Activated T-cell treated with anti-CD3 and anti-CD28 coated beads, Interleukin-2, amount 50 U/mL, for 24 hours (primary cell): ENCODE results near the gene MCC.

Source experiments
- DNase-seq: peaks from one replicate; pipeline ENCODE4 v3.0.0-alpha.2; 2020
- H3K27ac Mint-ChIP-seq: 2 replicates; pipeline ENCODE4 v1.8.0; 2020; ENCODE audit warnings: mild to moderate bottlenecking, mixed read lengths
- H3K27me3 Mint-ChIP-seq: 2 replicates; pipeline ENCODE4 v1.8.0; 2020; ENCODE audit warnings: mixed read lengths
- H3K36me3 Mint-ChIP-seq: 2 replicates; pipeline ENCODE4 v1.8.0; 2020; ENCODE audit warnings: low read depth, mixed read lengths
- H3K4me1 Mint-ChIP-seq: 2 replicates; pipeline ENCODE4 v1.8.0; 2020; ENCODE audit warnings: low read depth, mixed read lengths
- H3K4me3 Mint-ChIP-seq: 2 replicates; pipeline ENCODE4 v1.8.0; 2020; ENCODE audit warnings: mild to moderate bottlenecking, moderate library complexity, mixed read lengths
- H3K9me3 Mint-ChIP-seq: 2 replicates; pipeline ENCODE4 v1.8.0; 2020; ENCODE audit warnings: mixed read lengths

Gene MCC

DNA sequence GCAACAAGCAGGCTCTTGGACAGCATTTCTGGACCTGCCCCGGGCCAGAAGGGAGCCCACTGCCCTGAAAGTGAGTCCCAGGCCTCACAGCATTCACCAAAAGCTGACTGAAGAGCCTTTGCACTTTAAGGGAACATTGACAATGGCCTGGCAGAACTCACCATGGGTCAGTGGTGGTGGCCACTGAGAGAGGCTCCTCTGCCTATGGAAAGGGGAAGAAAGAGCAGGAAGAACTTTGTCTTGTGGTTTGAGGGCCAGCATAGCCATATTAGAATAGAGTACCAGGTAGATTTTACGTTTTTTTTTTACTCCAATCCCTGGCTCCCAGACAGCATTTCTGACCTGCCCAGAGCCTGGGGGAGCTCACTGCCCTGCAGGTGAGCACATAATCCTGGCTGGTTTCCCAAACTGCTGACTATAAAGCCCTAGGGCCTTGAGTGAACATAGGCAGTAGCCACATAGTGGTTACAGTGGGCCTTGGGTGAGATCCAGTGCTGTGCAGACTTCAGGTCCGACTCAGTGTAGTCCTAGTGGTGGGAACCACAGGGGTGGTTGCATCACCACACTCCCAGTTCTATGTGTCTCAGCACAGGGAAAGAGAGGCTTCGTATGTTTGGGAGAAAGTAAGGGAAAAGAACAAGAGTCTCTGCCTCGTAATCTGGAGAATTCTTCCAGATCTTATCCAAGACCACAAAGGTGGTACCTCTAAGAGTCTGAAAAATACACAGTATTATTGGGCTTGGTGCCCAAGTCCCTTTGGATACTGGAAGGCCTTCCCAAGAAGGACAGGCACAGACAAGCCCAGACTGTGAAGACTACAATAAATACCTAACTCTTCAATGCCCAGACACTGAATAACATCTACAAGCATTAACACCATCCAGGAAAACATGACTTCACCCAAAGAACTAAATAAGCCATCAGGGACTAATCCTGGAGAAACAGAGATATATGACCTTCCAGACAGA lies 143.0 kb downstream of the MCC start:
- DNase-seq, result no peak
- H3K4me3 Mint-ChIP-seq, result no peak overlapping the region
- no peaks in the 10 kb centered on the region for H3K4me1 Mint-ChIP-seq
- peaks cover 10% of the 10 kb centered on the region for H3K27me3 Mint-ChIP-seq
- H3K36me3 Mint-ChIP-seq, result no peaks in the 10 kb centered on the region
- H3K9me3 Mint-ChIP-seq, result no peaks in the 10 kb centered on the region
- no peak overlapping the region for H3K27ac Mint-ChIP-seq

- Mint-ChIP-seq H3K27me3 (peaks cover 10% of the 10 kb centered on the region), H3K36me3 (no peaks in the 10 kb centered on the region)
- no peak for DNase-seq
Measured at GRCh38 chr5:113343343-113343742, 144.9 kb downstream of the MCC start.

DNA sequence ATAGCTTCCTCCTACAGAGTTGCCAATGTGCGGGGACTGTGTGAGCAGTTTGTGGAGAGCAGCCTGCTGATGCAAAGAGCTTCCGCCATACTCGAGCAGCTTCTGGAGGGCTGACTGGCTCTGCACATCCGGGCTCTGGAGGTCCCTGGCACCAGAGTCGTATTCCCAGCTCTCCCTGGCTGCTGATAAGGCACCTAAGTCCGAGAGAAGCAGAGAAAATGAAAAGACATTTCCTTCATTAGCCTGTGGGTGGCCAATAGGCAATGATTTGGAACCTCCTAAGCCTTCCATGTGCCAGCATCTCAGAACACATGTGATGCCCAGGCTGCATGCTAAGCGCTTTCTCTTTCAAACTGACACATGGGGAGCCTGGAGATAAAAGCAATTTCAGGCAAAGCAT lies 147.7 kb downstream of the MCC start:
- peaks cover 16% of the 10 kb centered on the region for H3K27me3 Mint-ChIP-seq
- H3K4me1 Mint-ChIP-seq, result peaks cover under 1% of the 10 kb centered on the region
- H3K4me3 Mint-ChIP-seq, result no peak overlapping the region
- DNase-seq, result no peak
- no peaks in the 10 kb centered on the region for H3K36me3 Mint-ChIP-seq
- H3K9me3 Mint-ChIP-seq, result no peaks in the 10 kb centered on the region
- no peak overlapping the region for H3K27ac Mint-ChIP-seq

More at GRCh38 chr5:113343343-113343742, 144.9 kb downstream of the MCC start:
- H3K27ac Mint-ChIP-seq, result no peak overlapping the region
- H3K4me1 Mint-ChIP-seq, result no peaks in the 10 kb centered on the region
- no peaks in the 10 kb centered on the region for H3K9me3 Mint-ChIP-seq
- no peak overlapping the region for H3K4me3 Mint-ChIP-seq

DNA sequence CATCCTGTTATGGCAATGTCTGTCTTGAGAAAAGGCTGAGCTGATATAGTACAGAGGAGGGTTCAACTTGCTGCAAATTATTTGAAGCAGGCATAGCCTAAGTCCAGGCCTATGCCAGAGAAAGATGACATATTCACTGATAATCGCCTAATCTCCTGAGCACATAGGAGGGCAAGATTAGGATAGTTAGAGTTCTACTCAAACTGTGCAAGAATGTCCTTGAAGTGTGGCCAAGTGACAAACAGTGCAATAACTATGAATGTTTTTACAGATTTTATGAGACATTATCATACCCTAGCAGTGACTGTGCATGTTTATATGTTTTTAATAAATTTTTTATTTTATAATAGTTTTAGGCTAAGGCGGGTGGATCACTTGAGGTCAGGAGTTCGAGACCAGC lies 149.6 kb downstream of the MCC start:
- Mint-ChIP-seq H3K4me1 (peaks cover 6% of the 10 kb centered on the region), H3K27ac (no peak overlapping the region), H3K27me3 (peaks cover 10% of the 10 kb centered on the region)

DNA sequence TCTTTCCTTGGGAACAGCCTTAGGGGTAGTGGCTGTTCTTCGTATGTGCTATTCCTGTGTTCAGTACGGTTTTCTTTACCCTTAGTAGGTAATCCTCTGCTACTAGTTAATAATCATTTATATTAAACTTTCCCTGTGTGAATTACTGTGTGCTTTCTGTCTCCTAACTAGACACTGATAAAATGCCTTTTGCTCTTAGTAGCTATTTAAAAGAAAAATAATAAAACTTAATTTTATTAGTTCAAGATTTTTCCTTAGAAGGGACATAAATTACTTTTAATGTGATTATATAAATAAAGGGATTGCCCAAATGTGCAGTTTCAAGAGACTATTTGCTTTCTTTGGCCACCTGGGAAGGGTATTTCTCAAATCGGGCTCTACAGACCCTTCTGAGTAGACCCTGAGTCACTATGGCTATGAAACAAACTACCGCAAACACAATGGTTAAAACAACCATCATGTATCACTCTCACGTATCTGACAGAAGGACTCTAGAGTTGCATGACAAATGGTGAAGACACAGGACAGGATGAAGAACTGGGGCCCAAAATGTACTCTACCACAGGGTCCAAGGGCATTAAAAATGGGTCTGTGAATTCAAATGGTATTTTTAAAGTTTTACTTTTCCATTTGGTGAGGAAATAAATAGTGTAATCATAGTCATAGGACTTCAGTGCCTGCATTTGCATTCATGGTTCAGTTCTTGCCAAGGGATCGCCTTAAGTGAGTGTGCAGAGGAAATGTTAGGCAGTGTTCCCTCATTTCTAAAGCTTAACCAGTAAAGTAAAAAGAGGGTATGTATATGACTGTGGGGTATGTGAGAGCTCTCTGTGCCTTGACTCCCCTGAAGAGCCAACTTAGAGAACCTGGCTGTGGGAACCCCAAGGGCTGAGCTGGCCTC lies 150.5 kb downstream of the MCC start:
- Mint-ChIP-seq H3K9me3 (no peaks in the 10 kb centered on the region), H3K36me3 (no peaks in the 10 kb centered on the region), H3K4me3 (no peak overlapping the region), H3K27ac (no peak overlapping the region), H3K27me3 (peaks cover 10% of the 10 kb centered on the region), H3K4me1 (peaks cover 6% of the 10 kb centered on the region)
- DNase-seq, result no peak

More for the DNA sequence above, 149.6 kb downstream of the MCC start:
- DNase-seq, result no peak
- Mint-ChIP-seq H3K4me3 (no peak overlapping the region), H3K36me3 (no peaks in the 10 kb centered on the region), H3K9me3 (no peaks in the 10 kb centered on the region)

DNA sequence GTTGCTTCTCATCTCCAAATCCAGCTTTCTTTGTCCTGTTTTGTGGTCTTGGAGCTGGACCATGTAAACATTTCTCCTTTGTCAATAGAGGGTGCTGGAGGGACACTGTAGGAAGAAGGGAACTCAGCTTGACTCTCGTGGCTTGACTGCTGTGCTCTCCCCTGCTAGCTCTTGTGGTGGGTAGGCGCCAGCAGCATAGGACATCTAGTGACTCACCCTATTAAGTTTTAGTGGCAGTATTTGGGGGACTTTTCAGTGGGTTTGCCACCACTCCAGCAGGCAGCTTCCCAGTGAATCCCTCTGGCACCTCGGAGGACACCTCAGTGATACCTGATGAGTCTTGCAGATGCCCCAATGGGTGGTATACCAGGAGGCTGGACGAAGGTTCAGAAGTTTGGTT lies 151.3 kb downstream of the MCC start:
- H3K9me3 Mint-ChIP-seq, result no peaks in the 10 kb centered on the region
- no peaks in the 10 kb centered on the region for H3K36me3 Mint-ChIP-seq
- H3K27me3 Mint-ChIP-seq, result peaks cover 8% of the 10 kb centered on the region
- no peak for DNase-seq
- H3K4me1 Mint-ChIP-seq, result peaks cover 6% of the 10 kb centered on the region
- H3K4me3 Mint-ChIP-seq, result no peak overlapping the region
- H3K27ac Mint-ChIP-seq, result no peak overlapping the region

GRCh38 chr5:113333411-113333810 lies 154.8 kb downstream of the MCC start:
- Mint-ChIP-seq H3K9me3 (no peaks in the 10 kb centered on the region), H3K4me3 (no peak overlapping the region), H3K27me3 (peaks cover 8% of the 10 kb centered on the region), H3K4me1 (peaks cover 16% of the 10 kb centered on the region), H3K27ac (no peak overlapping the region), H3K36me3 (no peaks in the 10 kb centered on the region)
- no peak for DNase-seq

- H3K36me3 Mint-ChIP-seq, result no peaks in the 10 kb centered on the region
- no peak overlapping the region for H3K27ac Mint-ChIP-seq
- DNase-seq, result no peak
- H3K4me1 Mint-ChIP-seq, result peaks cover 16% of the 10 kb centered on the region
- H3K27me3 Mint-ChIP-seq, result peaks cover 5% of the 10 kb centered on the region
- no peak overlapping the region for H3K4me3 Mint-ChIP-seq
- no peaks in the 10 kb centered on the region for H3K9me3 Mint-ChIP-seq
Measured at GRCh38 chr5:113331209-113331551, 157.1 kb downstream of the MCC start.

- no peak overlapping the region for H3K27ac Mint-ChIP-seq
- peaks cover 16% of the 10 kb centered on the region for H3K4me1 Mint-ChIP-seq
- H3K36me3 Mint-ChIP-seq, result no peaks in the 10 kb centered on the region
- no peak overlapping the region for H3K4me3 Mint-ChIP-seq
- no peak for DNase-seq
- no peaks in the 10 kb centered on the region for H3K9me3 Mint-ChIP-seq
- peaks cover 1% of the 10 kb centered on the region for H3K27me3 Mint-ChIP-seq
Measured at GRCh38 chr5:113330533-113331208, 157.6 kb downstream of the MCC start.

DNA sequence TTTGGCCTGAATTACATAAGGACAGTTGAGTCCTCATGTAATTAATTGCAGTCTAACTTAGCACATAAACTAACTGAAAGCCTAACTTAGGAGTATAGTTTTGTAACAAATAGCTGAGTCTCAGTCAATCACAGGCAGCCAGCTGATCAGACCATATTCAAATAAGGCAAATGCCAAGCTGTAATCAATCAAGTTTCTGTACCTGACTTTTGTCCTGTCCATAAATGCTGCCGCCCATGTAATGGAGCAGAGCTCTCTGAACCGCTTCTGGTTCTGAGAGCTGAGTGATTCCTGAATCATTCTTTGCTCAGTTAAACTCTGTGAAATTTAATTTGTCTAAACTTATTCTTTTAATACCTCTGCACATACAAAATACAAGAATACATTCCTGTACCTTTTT lies 158.3 kb downstream of the MCC start:
- Mint-ChIP-seq H3K27ac (no peak overlapping the region), H3K36me3 (no peaks in the 10 kb centered on the region), H3K4me3 (no peak overlapping the region), H3K9me3 (no peaks in the 10 kb centered on the region), H3K4me1 (peaks cover 13% of the 10 kb centered on the region), H3K27me3 (no peaks in the 10 kb centered on the region)
- DNase-seq, result no peak

GRCh38 chr5:113325054-113325453 lies 163.2 kb downstream of the MCC start:
- Mint-ChIP-seq H3K27me3 (no peaks in the 10 kb centered on the region), H3K4me1 (no peaks in the 10 kb centered on the region)

GRCh38 chr5:113321276-113321675 lies 167.0 kb downstream of the MCC start:
- no peaks in the 10 kb centered on the region for H3K9me3 Mint-ChIP-seq
- no peak overlapping the region for H3K27ac Mint-ChIP-seq
- no peaks in the 10 kb centered on the region for H3K27me3 Mint-ChIP-seq
- no peaks in the 10 kb centered on the region for H3K36me3 Mint-ChIP-seq
- no peaks in the 10 kb centered on the region for H3K4me1 Mint-ChIP-seq
- no peak overlapping the region for H3K4me3 Mint-ChIP-seq
- no peak for DNase-seq

More at GRCh38 chr5:113325054-113325453, 163.2 kb downstream of the MCC start:
- no peak overlapping the region for H3K27ac Mint-ChIP-seq
- H3K36me3 Mint-ChIP-seq, result no peaks in the 10 kb centered on the region
- H3K9me3 Mint-ChIP-seq, result no peaks in the 10 kb centered on the region
- no peak overlapping the region for H3K4me3 Mint-ChIP-seq
- no peak for DNase-seq

- Mint-ChIP-seq H3K27ac (no peak overlapping the region), H3K36me3 (no peaks in the 10 kb centered on the region), H3K4me3 (no peak overlapping the region), H3K9me3 (no peaks in the 10 kb centered on the region), H3K4me1 (no peaks in the 10 kb centered on the region), H3K27me3 (no peaks in the 10 kb centered on the region)
- DNase-seq, result no peak
Measured at GRCh38 chr5:113320273-113320780, 167.9 kb downstream of the MCC start.
